GM12878 (cell line): Measurements from ENCODE around the gene SLC12A6. TPM values are rescaled to one million over a fixed set of nuclear protein-coding genes. Genes with fewer than 3 reads are reported as not detected.
A peak's percentile ranks its signal among the peaks of the same experiment; 100 is the strongest.

Experiments used
- ETV6 ChIP-seq, 2 experiments: fragments of 450-650 bp in 1 of 2; IDR thresholded peaks in 1 of 2; conservative IDR thresholded peaks in 1 of 2; 2 replicates each; pipeline ENCODE4 v1.6.1; 2014; ENCODE audit warnings: antibody characterized with exemption in 1 of 2, borderline replicate concordance in 1 of 2, low read depth in 1 of 2, mild to moderate bottlenecking in 1 of 2, moderate library complexity in 1 of 2
- GATAD2B ChIP-seq: fragments of 450-650 bp; conservative IDR thresholded peaks from 2 replicates; pipeline ENCODE4 v1.6.1; 2017; ENCODE audit warnings: low read depth, mild to moderate bottlenecking, moderate library complexity
- IKZF2 ChIP-seq, 2 experiments: fragments of 450-650 bp; IDR thresholded peaks; 2 replicates each; pipeline ENCODE4 v1.6.1; 2017; ENCODE audit warnings: mild to moderate bottlenecking in 2 of 2, moderate library complexity in 2 of 2
- LARP7 ChIP-seq: fragments of 450-650 bp; IDR thresholded peaks from 2 replicates; pipeline ENCODE4 v1.6.1; 2017; ENCODE audit warnings: mild to moderate bottlenecking
- NR2C1 ChIP-seq: fragments of 450-650 bp; IDR thresholded peaks from 2 replicates; pipeline ENCODE4 v1.6.1; 2017; ENCODE audit warnings: antibody characterized with exemption, mild to moderate bottlenecking, moderate library complexity
- POLR2AphosphoS5 ChIP-seq: IDR thresholded peaks from 2 replicates; pipeline ENCODE4 v1.6.1; 2011; ENCODE audit warnings: mild to moderate bottlenecking, low read length, inconsistent platforms
- POU2F2 ChIP-seq: IDR thresholded peaks from 3 replicates; pipeline ENCODE4 v1.6.1; 2011; ENCODE audit warnings: low read depth, mild to moderate bottlenecking, low read length, borderline replicate concordance
- PRDM15 ChIP-seq: fragments of 450-650 bp; formaldehyde crosslinking; IDR thresholded peaks from 2 replicates; pipeline ENCODE4 v1.4.0; 2020; ENCODE audit warnings: mild to moderate bottlenecking, moderate library complexity
- RELA ChIP-seq: fragments of 450-650 bp; IDR thresholded peaks from 2 replicates; pipeline ENCODE4 v1.8.0; 2014; ENCODE audit warnings: borderline replicate concordance; ENCODE audit not compliant: partially characterized antibody
- RELB ChIP-seq: fragments of 450-650 bp; IDR thresholded peaks from 2 replicates; pipeline ENCODE4 v1.6.1; 2017; ENCODE audit warnings: low read depth, mild to moderate bottlenecking, moderate library complexity
- REST ChIP-seq: IDR thresholded peaks from 2 replicates; pipeline ENCODE4 v1.6.1; 2012; ENCODE audit warnings: mild to moderate bottlenecking, low read depth, low read length
- SIX5 ChIP-seq: IDR thresholded peaks from 2 replicates; pipeline ENCODE4 v1.6.1; 2011; ENCODE audit warnings: mild to moderate bottlenecking, low read depth, low read length, moderate library complexity; ENCODE audit not compliant: severe bottlenecking
- SMARCA5 ChIP-seq: fragments of 450-650 bp; IDR thresholded peaks from 2 replicates; pipeline ENCODE4 v1.6.1; 2017; ENCODE audit warnings: mild to moderate bottlenecking
- STAT3 ChIP-seq: IDR thresholded peaks from 2 replicates; pipeline ENCODE4 v1.6.1; 2011; ENCODE audit warnings: low read depth, low read length, improper control_type of control experiment
- YBX1 ChIP-seq: fragments of 450-650 bp; IDR thresholded peaks from 2 replicates; pipeline ENCODE4 v1.6.1; 2016; ENCODE audit warnings: antibody characterized with exemption
- ZNF592 ChIP-seq: fragments of 450-650 bp; IDR thresholded peaks from 2 replicates; pipeline ENCODE4 v1.6.1; 2017; ENCODE audit warnings: mild to moderate bottlenecking, moderate library complexity
- polyA plus RNA-seq, 11 experiments: library from polyadenylated mRNA; depleted of rRNA in 4 of 11; unstranded in 6 of 11; stranded (reverse) in 5 of 11; fragments of >200 nt; fragmentation: Nextera tagmentation in 4 of 11; fragmentation: Illumina TruSeq in 1 of 11; extraction: Ambion mirVana in 4 of 11; extraction: Trizol in 1 of 11; gene quantifications; 1 replicate in 1 of 11; 2 replicates in 10 of 11; pipeline versions ENCODE4 v1.2.1 to v1.2.3, GENCODE V29; 2011 to 2016; ENCODE audit warnings: inconsistent platforms in 2 of 11, missing spikeins in 2 of 11, low read depth in 1 of 11
- total RNA-seq, 4 experiments: library from RNA; depleted of rRNA in 3 of 4; stranded (reverse); fragments of >200 nt in 3 of 4; fragmentation: Illumina TruSeq in 1 of 4; extraction: Trizol in 1 of 4; gene quantifications; 2 replicates each; pipeline versions ENCODE4 v1.2.1 to v1.2.3, GENCODE V29; 2013 to 2021

Gene SLC12A6
- total and polyA plus RNA-seq, 10 of the 15 experiments (the other 5 are each of a cell fraction or from before 2014, with no cell fraction given), result 4.7 to 94.4 (median 34.2) TPM

GRCh38 chr15:34336231-34336990, 1.2 kb downstream of the SLC12A6 start (continued):
- peak; percentile 83 for TF ChIP-seq PRDM15 (CRISPR knock-in tag)
- TF ChIP-seq LARP7, result no peak
- TF ChIP-seq RELA, result no peak
- TF ChIP-seq NR2C1, result no peak
- no peak for TF ChIP-seq RELB
- peak; percentile 43 to 52; a peak in 3 of 4 replicates for TF ChIP-seq IKZF2 (IDR thresholded peaks at IDR 0.05)
- TF ChIP-seq GATAD2B, result no peak
- TF ChIP-seq POLR2AphosphoS5, result no peak
- TF ChIP-seq ETV6 (conservative IDR thresholded peaks at IDR 0.05 in 1 of 2, IDR thresholded peaks at IDR 0.05 in 1 of 2; ENCODE audit: borderline replicate concordance in 1 of 2, low read depth in 1 of 2), result peak in 1 of 2 experiments; percentile 26; a peak in 1 of 4 replicates
- TF ChIP-seq POU2F2, result peak; percentile 39; the same call in 1 of the 3 replicates
- TF ChIP-seq ZNF592, result peak; percentile 99
- TF ChIP-seq SMARCA5, result no peak
- TF ChIP-seq SIX5, result no peak
- no peak for TF ChIP-seq REST
- no peak for TF ChIP-seq YBX1
- no peak for TF ChIP-seq STAT3
